A549 treated with CORT108297 at 1 μM for 4 hours (cell line): ENCODE measurements around the gene PLEKHM1. TPM values are rescaled to one million over a fixed set of nuclear protein-coding genes. Genes with fewer than 3 reads are reported as not detected.

Source experiments
- total RNA-seq: library from RNA; stranded (reverse); fragments of 200-300 nt; extraction: Qiagen RNA extraction; gene quantifications from 5 replicates; pipeline ENCODE4 v1.2.3, GENCODE V29; 2022

The PLEKHM1 gene
- 21.5 to 27.1 TPM (median 25.6 TPM) in 5 replicates for total RNA-seq

DNA sequence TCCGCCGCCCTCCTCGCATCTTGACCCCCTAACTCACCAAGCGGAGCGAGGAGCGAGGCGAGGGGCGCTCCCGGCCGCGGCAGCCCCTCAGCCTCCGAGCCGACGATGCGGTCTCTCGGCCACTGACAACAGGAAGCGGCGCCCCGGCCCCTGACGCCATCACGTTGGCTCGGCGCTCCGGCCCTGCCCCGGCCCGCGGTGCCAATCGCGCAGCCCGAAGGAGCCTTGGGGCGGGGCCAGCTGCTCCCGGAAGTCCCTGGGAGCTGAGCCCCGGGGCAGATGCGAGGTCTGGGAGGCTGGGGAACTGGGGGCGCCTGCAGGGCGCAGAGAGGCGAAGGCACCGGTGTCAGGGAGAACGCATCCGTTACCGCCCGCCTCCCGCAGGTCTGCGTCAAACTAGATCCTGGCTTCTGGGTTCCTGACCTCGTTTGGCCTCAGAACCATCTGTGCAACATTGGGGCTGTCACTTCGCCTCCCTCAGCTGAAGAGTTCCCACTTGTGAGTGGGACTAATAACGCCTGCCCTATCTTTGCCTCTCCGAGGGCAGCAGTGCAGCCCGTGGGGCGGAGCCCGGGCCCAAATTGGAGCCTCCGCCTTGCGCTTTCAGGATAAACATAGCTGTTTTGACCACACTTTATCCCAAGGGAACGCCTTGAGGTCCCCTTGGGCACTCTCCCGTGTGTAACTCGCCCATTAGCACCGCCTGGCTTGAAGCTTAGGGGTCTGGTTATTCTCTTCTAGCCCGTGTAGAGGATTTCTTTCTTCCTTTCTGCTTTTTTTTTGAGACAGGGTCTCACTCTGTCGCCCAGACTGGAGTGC, at the start of gene PLEKHM1:
Gene PLEKHM1 (minus strand): TSS at position 107 of the 819 bp plus-strand sequence. CDS start 8,237 bp downstream, outside the sequence.

DNA sequence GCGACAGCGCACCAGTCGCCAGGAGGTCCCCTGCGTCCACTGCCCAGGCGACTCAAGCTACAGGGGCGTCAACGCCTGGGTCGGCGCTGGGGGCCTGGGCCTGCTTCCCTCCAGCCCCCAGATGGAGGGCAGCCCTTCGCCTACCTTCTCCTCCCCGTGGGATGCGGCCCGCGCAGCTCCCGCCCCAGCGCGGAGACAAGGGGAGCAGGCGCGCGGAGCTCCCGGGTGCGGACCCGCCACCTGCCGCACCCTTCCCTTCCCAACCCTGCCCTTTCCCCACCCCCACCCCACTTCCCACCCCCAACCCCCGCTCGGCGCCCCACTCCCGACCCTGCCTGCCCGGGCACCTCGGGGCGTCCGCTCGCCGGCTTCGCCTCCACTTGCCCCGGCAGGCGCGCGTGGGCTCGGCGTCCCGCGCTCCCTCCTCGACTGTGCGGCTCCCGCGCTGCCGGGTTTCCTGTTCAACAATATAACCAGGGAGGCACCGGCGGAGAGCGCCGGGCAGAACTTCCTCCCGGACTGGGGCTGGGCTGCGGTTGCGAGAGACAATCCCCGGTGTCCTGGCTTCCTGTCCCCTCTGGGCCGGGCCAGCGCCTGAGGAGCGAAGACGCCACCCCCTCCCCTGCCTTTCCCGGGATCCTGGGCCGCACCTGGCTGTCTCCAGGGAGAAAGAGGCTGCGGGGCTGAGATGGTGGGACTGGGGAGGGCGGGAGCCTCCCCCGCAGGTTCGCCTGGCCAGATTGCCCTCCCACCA, 57.9 kb downstream of the PLEKHM1 start, which contains the start of gene ARHGAP27:
Gene ARHGAP27 (minus strand): TSS at position 466 of the 754 bp plus-strand sequence. CDS start 2,591 bp downstream, outside the sequence.

Other genes with a start within 250 kb of the PLEKHM1 start
- gene SPATA32, start 228.6 kb downstream of the PLEKHM1 start, total RNA-seq = 0.14 to 0.22 TPM (median 0.18 TPM) in 5 replicates
- 41.9 to 75.4 TPM (median 58.3 TPM) in 5 replicates for gene MAP3K14, start 173.7 kb downstream of the PLEKHM1 start, total RNA-seq
- 10.7 to 17.5 TPM (median 16.6 TPM) in 5 replicates for gene ARHGAP27, start 57.9 kb downstream of the PLEKHM1 start, total RNA-seq